GM23248 (cell line): ENCODE measurements around the gene HERC6.

ENCODE experiments used
- EZH2 ChIP-seq: fragments of 200-600 bp; sonication (generic); IDR thresholded peaks from 2 replicates; pipeline ENCODE4 v1.6.1; 2018; ENCODE audit warnings: antibody characterized with exemption, mild to moderate bottlenecking; ENCODE audit not compliant: insufficient read depth, poor library complexity, severe bottlenecking
- EZH2phosphoT487 ChIP-seq: fragments of 200-600 bp; sonication (generic); IDR thresholded peaks from 2 replicates; pipeline ENCODE4 v1.6.1; 2018; ENCODE audit warnings: antibody characterized with exemption, moderate library complexity, mild to moderate bottlenecking, low read depth; ENCODE audit not compliant: insufficient read depth

DNA sequence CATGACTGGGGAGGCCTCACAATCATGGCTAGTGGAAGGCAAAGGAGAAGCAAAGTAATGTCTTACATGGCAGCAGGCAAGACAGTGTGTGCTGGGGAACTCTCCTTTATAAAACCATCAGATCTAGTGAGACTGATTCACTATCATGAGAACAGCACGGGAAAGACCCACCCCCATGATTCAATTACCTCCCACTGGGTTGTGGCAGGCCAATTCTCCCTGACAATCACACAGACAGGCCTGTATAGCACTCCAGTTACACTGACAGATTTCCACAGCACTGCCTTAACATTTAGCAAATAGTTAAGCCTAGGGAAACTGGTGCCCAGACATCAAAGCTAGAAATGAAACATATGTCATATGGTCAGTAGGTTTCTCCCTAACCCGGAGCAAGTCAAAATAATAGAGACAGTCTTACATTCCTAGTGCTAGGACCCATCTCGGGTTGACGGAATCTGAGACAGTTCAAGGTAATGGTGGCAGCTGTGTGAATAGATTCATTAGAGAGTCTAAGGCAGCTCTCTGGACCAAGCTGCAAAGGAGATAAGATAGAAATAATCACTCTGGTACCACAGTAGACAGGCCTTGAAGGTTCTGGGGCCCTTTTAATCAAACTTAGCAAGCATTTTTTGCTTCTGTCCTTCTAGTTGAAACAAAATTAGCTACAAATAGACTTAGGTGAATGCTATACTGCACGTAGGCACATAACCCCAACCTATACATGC lies 68.9 kb downstream of the HERC6 start:
- TF ChIP-seq EZH2, result no peak
- TF ChIP-seq EZH2phosphoT487, result no peak
